Right atrium auricular region (tissue), 2 donors: ENCODE data around the gene PXMP4. TPM values are rescaled to one million over a fixed set of nuclear protein-coding genes. Genes with fewer than 3 reads are reported as not detected.

Source experiments
- DNase-seq: peaks from one replicate; pipeline ENCODE4 v3.0.0-alpha.2; 2019; ENCODE audit warnings: low spot score
- H3K27ac ChIP-seq, 2 donors: fragments of 200-600 bp; sonication (generic); 1 replicate in 1 of 2; 2 replicates in 1 of 2; pipeline ENCODE4 v1.5.1; 2016 to 2019
- H3K27me3 ChIP-seq, 2 donors: fragments of 200-600 bp; sonication (generic); one replicate each; pipeline versions ENCODE4 v1.5.1 to v1.6.0; 2017 to 2019
- H3K36me3 ChIP-seq: fragments of 200-600 bp; sonication (generic); one replicate; pipeline ENCODE4 v1.5.1; 2016
- H3K4me1 ChIP-seq, 2 donors: fragments of 200-600 bp; sonication (generic); one replicate each; pipeline versions ENCODE4 v1.5.1 to v1.6.0; 2017 to 2019
- H3K4me3 ChIP-seq, 2 donors: fragments of 200-600 bp; sonication (generic); 1 replicate in 1 of 2; 2 replicates in 1 of 2; pipeline ENCODE4 v1.5.1; 2017 to 2019; ENCODE audit warnings: mild to moderate bottlenecking in 1 of 2, moderate library complexity in 1 of 2
- H3K9me3 ChIP-seq, 2 donors: fragments of 200-600 bp; sonication (generic); one replicate each; pipeline ENCODE4 v1.5.1; 2019
- CTCF ChIP-seq, 2 donors: fragments of 200-600 bp; sonication (generic); IDR thresholded peaks; one replicate each; pipeline ENCODE4 v1.5.1; 2019; ENCODE audit warnings: antibody characterized with exemption in 2 of 2
- total RNA-seq, 2 donors: library from RNA; depleted of rRNA; stranded (reverse); fragments of >200 nt; gene quantifications; one replicate each; pipeline ENCODE4 v1.1.0, GENCODE V29; 2016

The PXMP4 gene
- total RNA-seq, 2 donors from 2014 or later = 4.5 to 9.8 TPM

DNA sequence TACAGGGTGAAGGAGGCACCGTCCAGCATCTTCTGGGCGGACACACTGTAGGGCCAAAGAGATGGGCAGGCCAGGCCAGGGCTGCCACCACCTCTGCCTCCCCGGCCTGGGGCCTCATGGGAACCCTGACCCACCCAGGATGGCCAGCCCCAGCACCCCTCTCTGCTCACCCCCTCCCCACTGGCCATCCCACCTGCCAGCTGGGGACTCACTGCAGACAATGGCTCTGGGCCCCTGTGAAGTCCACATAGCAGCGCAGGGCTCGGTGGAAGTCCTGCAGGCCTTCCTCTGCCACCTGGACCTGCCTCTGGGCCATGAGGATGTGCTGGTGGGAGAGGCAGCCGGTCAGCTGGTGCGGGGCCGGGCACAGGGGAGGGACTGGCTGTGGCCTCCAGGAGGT is 61.6 kb downstream of the PXMP4 start:
- Histone ChIP-seq H3K9me3 (no peaks in the 10 kb centered on the region), H3K27ac (no peak overlapping the region), H3K4me1 (peaks cover 0 to 11% of the 10 kb centered on the region in 2 donors), H3K27me3 (no peaks in the 10 kb centered on the region), H3K36me3 (peaks cover 14% of the 10 kb centered on the region), H3K4me3 (no peak overlapping the region)
- DNase-seq = no peak
- no peak for TF ChIP-seq CTCF (IDR thresholded peaks at IDR 0.05)

- H3K9me3 ChIP-seq = no peaks in the 10 kb centered on the region
- H3K4me1 ChIP-seq = peaks cover 0 to 11% of the 10 kb centered on the region in 2 donors
- no peak for DNase-seq
- peaks cover 14% of the 10 kb centered on the region for H3K36me3 ChIP-seq
- H3K27ac ChIP-seq = no peak overlapping the region
- H3K27me3 ChIP-seq = no peaks in the 10 kb centered on the region
- TF ChIP-seq CTCF (IDR thresholded peaks at IDR 0.05) = no peak
- no peak overlapping the region for H3K4me3 ChIP-seq
Measured at GRCh38 chr20:33657704-33658095, 62.4 kb downstream of the PXMP4 start.

DNA sequence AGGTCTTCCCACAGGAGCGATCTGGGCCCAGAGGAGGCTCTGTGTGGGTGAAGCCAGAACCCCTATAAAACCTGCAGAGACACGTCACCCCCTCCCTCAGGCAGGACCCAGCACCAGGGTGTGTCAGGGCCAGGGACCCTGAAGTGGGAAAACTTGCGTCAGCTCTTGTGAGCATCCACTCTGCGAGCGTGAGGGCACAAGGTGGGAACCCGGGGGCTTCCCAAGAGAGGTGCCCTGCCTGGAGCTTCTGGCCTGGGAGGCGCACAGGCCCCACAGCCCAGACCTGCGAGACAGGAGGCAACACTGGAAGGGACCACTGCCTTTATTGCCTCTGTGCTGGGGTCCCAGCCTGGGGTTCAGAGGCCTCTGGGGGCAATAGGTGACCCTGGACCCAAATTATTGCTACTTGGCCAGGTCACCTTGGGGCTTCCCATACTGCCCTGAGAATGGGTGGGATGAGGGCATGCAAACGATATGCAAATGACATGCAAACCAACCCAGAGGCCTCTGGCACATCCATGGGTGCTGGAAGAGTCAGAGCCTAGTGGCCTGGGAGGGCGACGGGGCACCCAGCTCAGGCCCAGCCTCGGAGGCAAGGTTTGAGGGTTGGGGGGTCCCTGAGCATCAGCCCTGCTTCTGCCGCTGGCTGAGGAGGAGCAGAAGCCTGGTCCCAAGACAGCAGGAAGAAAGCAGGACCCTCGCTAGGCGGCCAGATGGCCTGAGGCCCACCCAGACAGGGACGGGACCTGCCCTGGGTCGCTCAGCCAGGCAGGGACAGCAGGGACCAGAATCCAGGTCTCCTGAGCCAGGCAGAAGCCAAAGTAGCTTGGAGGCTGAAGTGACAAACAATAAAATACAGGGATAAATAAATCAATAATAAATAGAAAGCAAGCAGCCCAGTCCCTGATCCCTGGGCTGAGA is 63.1 kb downstream of the PXMP4 start:
- Histone ChIP-seq H3K9me3 (no peaks in the 10 kb centered on the region), H3K4me1 (peaks cover 0 to 10% of the 10 kb centered on the region in 2 donors), H3K36me3 (peaks cover 14% of the 10 kb centered on the region), H3K4me3 (no peak overlapping the region), H3K27me3 (no peaks in the 10 kb centered on the region), H3K27ac (no peak overlapping the region)
- TF ChIP-seq CTCF (IDR thresholded peaks at IDR 0.05) = no peak
- DNase-seq = no peak

DNA sequence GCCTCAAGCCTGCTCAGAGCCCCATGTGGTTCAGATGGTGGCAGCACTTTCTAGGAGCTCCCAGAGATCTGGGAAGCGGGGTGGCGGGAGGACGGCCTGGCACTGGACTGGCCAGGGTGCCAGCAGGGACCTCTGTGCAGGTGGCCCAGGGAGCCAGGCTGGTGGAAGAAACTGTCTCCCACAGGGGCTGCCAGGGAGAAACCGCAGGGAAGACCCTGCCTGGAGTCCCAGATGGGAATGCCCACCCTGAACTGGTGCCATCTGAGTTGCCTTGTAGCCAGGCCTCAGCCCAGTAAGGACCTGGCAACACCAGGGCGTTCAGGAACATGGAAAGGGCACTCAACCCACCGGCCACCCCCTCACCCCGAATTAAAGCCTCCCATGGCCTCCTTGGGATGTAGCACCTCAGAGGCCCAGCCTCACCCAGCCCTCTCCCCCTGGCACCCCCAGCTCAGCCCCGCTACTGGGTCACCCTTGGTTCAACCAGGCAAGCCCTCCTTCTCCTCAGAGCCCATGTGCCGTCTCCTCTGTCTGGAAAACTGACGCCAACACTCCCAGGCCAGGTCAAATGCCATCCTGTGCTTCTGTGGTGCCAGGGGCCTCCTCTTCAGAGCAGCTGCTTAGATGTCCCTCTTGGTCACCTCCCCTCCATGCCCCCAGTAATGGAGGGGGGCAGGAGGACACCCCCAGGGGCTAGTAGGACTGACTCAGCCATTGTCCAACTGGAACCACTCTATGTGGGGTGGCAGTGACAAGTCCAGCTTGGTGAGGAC is 63.9 kb downstream of the PXMP4 start:
- Histone ChIP-seq H3K27ac (no peak overlapping the region), H3K4me3 (no peak overlapping the region), H3K36me3 (peaks cover 14% of the 10 kb centered on the region), H3K4me1 (peaks cover 0 to 10% of the 10 kb centered on the region in 2 donors), H3K9me3 (no peaks in the 10 kb centered on the region), H3K27me3 (no peaks in the 10 kb centered on the region)
- TF ChIP-seq CTCF (IDR thresholded peaks at IDR 0.05) = no peak
- no peak for DNase-seq

- TF ChIP-seq CTCF (IDR thresholded peaks at IDR 0.05) = no peak
- H3K9me3 ChIP-seq = no peaks in the 10 kb centered on the region
- H3K27me3 ChIP-seq = no peaks in the 10 kb centered on the region
- peaks cover 14% of the 10 kb centered on the region for H3K36me3 ChIP-seq
- H3K4me1 ChIP-seq = peaks cover 0 to 10% of the 10 kb centered on the region in 2 donors
- no peak overlapping the region for H3K4me3 ChIP-seq
- H3K27ac ChIP-seq = no peak overlapping the region
- no peak for DNase-seq
Measured at GRCh38 chr20:33655164-33655563, 64.9 kb downstream of the PXMP4 start.
